GM19025 (cell line): Measurements from ENCODE around the gene NDUFS2.
"Not testable (repeated sequence)": the region's sequence is repeated elsewhere in the genome, so short reads cannot be mapped to it uniquely, and the experiment has no call there.

Experiments
- ATAC-seq: cut with Tn5 transposase; IDR thresholded peaks from one replicate; pipeline ENCODE4 v1.9.1; 2021; ENCODE audit warnings: mild to moderate bottlenecking, low read depth, moderate library complexity; ENCODE audit not compliant: unreplicated experiment

Gene NDUFS2

GRCh38 chr1:161216945-161217712 lies 15.0 kb downstream of the NDUFS2 start:
- ATAC-seq, result peak; percentile 80

GRCh38 chr1:161217831-161218230 lies 15.7 kb downstream of the NDUFS2 start:
- no peak for ATAC-seq

GRCh38 chr1:161218301-161219077 lies 16.3 kb downstream of the NDUFS2 start:
- ATAC-seq, result no peak

- ATAC-seq, result no peak
Observed at GRCh38 chr1:161219078-161219892, 17.1 kb downstream of the NDUFS2 start.

DNA sequence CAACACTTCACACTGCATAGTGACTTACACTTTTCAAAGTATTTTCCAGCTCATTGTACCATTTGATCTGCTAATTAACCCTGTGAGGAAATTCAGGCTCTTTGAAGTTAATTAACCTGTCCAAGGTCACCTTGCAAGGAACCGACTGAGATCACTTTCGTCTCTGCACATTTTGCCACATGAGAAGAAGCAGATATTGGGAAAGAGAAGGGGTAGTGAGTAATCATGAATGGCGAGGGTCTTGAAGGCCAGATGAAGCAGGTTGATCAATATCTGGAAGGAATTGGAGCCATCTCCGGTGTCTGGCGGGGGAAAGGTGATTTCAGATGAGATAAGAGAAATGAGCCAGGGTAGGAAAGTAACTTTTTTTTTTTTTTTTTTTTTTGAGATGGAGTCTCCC lies 17.8 kb downstream of the NDUFS2 start:
- ATAC-seq, result no peak

- ATAC-seq, result no peak
Observed at GRCh38 chr1:161222175-161223019, 20.2 kb downstream of the NDUFS2 start.

- ATAC-seq, result no peak
Observed at GRCh38 chr1:161223805-161224694, 21.9 kb downstream of the NDUFS2 start.

DNA sequence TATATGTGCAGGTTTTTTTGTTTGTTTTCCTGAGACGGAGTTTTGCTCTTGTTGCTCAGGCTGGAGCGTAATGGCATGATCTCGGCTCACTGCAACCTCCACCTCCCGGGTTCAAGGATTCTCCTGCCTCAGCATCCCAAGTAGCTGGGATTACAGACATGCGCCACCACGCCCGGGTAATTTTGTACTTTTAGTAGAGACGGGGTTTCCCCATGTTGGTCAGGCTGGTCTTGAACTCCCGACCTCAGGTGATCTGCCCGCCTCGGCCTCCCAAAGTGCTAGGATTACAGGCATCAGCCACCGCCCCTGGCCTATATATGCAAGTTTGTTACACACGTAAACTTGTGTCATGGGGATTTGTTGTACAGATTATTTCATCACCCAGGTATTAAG lies 22.5 kb downstream of the NDUFS2 start:
- not testable (repeated sequence) for ATAC-seq

DNA sequence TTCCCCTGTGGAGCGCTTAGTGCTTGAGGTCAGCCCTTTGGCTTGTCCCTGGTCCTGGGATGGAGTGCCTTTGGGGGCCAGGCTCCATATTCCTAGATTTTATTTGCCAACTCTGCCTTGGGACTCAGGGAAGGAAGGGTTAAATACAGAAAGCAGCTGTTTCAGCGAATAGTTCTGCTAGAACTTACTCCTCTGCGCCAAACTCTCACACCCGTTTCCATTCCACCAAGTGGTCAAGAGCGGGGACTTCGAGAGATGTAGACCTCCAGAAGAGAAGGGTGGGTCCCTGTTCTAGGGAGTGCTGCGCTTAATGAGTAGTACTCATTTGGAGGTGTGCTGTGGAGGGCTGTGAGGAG lies 23.0 kb downstream of the NDUFS2 start:
- ATAC-seq, result no peak

- ATAC-seq, result peak; percentile 96
Observed at GRCh38 chr1:161225534-161226319, 23.6 kb downstream of the NDUFS2 start, which contains the start of gene TOMM40L. TSS of gene TOMM40L (plus strand) at chr1:161226060. CDS start at chr1:161226490, 430 bp downstream.

GRCh38 chr1:161226320-161226711 lies 24.1 kb downstream of the NDUFS2 start:
- no peak for ATAC-seq

GRCh38 chr1:161226759-161227158 lies 24.6 kb downstream of the NDUFS2 start:
- ATAC-seq, result no peak

GRCh38 chr1:161227196-161227871 lies 25.2 kb downstream of the NDUFS2 start:
- no peak for ATAC-seq

- no peak for ATAC-seq
Observed at GRCh38 chr1:161228032-161228431, 25.9 kb downstream of the NDUFS2 start.

DNA sequence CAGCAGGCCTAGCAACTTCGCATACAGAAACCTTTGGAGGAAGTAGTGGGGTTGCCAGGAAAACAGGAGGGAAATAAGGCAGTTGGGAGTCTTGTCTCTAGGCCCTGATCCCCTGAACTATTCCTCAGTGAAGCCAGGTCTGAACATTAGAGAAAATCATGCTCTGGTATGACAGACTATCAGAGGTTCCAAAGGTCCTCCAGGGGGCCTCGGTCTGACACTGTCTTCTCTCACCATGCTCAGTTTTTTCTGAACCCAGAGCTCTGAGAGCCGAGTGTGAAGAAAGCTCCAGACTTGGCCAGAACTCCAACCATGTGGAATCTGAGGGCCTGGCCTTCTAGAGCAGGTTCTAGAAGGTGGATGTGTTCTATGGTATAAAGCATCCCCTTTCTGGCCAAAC lies 27.7 kb downstream of the NDUFS2 start:
- ATAC-seq, result no peak

DNA sequence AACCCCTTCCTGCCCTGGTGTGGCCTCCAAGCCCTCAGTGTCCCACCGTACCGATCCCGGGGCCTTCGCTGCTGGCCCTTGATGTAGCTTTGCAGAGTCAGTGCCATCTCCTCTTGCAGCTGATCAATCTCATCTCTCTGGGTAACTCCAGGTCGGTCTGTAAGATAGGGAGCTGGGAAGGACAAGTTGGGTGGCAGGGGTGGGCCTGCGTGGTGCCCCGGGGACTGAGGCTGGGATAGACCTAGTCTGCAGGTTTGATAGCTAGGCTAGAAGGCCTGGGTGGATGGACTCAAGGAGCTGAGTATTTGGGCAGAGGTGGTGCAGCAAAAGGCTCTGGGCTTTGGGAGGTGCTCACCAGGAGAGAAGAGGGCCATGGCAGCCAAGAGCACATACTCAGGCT lies 28.6 kb downstream of the NDUFS2 start:
- no peak for ATAC-seq

- ATAC-seq, result no peak
Observed at GRCh38 chr1:161233102-161233501, 30.9 kb downstream of the NDUFS2 start.
